Mucosa of gallbladder (tissue), 1 donor: Measurements from ENCODE around the gene NUDT22. TPM values are rescaled to one million over a fixed set of nuclear protein-coding genes. Genes with fewer than 3 reads are reported as not detected.
"Not testable (repeated sequence)": the region's sequence is repeated elsewhere in the genome, so short reads cannot be mapped to it uniquely, and the experiment has no call there.

Experiments used
- DNase-seq: peaks from one replicate; pipeline ENCODE4 v3.0.0-alpha.2; 2020; ENCODE audit warnings: low spot score
- total RNA-seq: library from RNA; stranded (reverse); gene quantifications from one replicate; pipeline ENCODE4 v1.2.1, GENCODE V29; 2021
- donor health status: DM: no; HTN: no; CAD: no.

Gene NUDT22
- total RNA-seq, 1 donor from 2014 or later, result 78.6 TPM

GRCh38 chr11:64241491-64242374, 15.7 kb downstream of the NUDT22 start:
- DNase-seq, result peak; percentile 42

- no peak for DNase-seq
Measured at GRCh38 chr11:64243236-64243854, 17.3 kb downstream of the NUDT22 start.

- no peak for DNase-seq
Measured at GRCh38 chr11:64244107-64244506, 18.0 kb downstream of the NUDT22 start.

GRCh38 chr11:64244966-64245365, 18.9 kb downstream of the NUDT22 start:
- no peak for DNase-seq

- DNase-seq, result no peak
Measured at GRCh38 chr11:64245401-64245796, 19.3 kb downstream of the NUDT22 start.

GRCh38 chr11:64245797-64246620, 19.9 kb downstream of the NUDT22 start:
- peak; percentile 60 for DNase-seq

- not testable (repeated sequence) for DNase-seq
Measured at GRCh38 chr11:64246621-64246870, 20.5 kb downstream of the NUDT22 start.

- peak; percentile 82 for DNase-seq
Measured at GRCh38 chr11:64246871-64247728, 21.0 kb downstream of the NUDT22 start, which contains the start of gene PPP1R14B. TSS of gene PPP1R14B (minus strand) at chr11:64246943. CDS start at chr11:64246673, 270 bp downstream.

GRCh38 chr11:64247729-64248531, 21.9 kb downstream of the NUDT22 start:
- no peak for DNase-seq

GRCh38 chr11:64248578-64248977, 22.5 kb downstream of the NUDT22 start:
- no peak for DNase-seq

GRCh38 chr11:64249038-64249437, 23.0 kb downstream of the NUDT22 start:
- DNase-seq, result no peak

- DNase-seq, result no peak
Measured at GRCh38 chr11:64249563-64250414, 23.7 kb downstream of the NUDT22 start.

- DNase-seq, result no peak
Measured at GRCh38 chr11:64250415-64251015, 24.4 kb downstream of the NUDT22 start.

- DNase-seq, result no peak
Measured at GRCh38 chr11:64251016-64251752, 25.1 kb downstream of the NUDT22 start, which contains the start of gene PLCB3. TSS of gene PLCB3 (plus strand) at chr11:64251530. CDS start at chr11:64251650, 120 bp downstream.

GRCh38 chr11:64251753-64252002, 25.6 kb downstream of the NUDT22 start:
- DNase-seq, result no peak

- DNase-seq, result no peak
Measured at GRCh38 chr11:64252003-64252872, 26.2 kb downstream of the NUDT22 start.

GRCh38 chr11:64253043-64253442, 27.0 kb downstream of the NUDT22 start:
- no peak for DNase-seq

GRCh38 chr11:64253481-64253880, 27.4 kb downstream of the NUDT22 start:
- no peak for DNase-seq
